ENCODE data around the gene ABCA2. TPM values are rescaled to one million over a fixed set of nuclear protein-coding genes. Genes with fewer than 3 reads are reported as not detected.

Gene ABCA2
- total RNA-seq, 6 experiments from 2014 or later: 23.7 to 49.2 (median 34.2) TPM

GRCh38 chr9:137054932-137055384, 26.9 kb upstream of the ABCA2 start:
- peaks cover 2 to 27% (median 11%) of the 10 kb centered on the region in 4 donors for H3K4me1 ChIP-seq

GRCh38 chr9:137053944-137054931, 26.2 kb upstream of the ABCA2 start, which contains the start of gene ENTPD2:
Gene ENTPD2, minus strand, starts transcription at chr9:137054061. Its CDS starts 64 bp downstream, at chr9:137053997.
- H3K36me3 ChIP-seq: no peaks in the 10 kb centered on the region
- ATAC-seq (peak; percentile 64 to 74 (median 70)), DNase-seq (peak in 2 of 3 donors; percentile 82 to 83)
- WGBS (ENCODE audit: insufficient coverage, low coverage, low lambda C conversion rate, missing lambda C conversion rate): 8% methylated on average over 15 of the region's 90 CpGs
- H3K4me3 ChIP-seq: peak within 1 kb of the TSS; percentile 29 to 53 (median 51)
- H3K27ac ChIP-seq: peak within 1 kb of the TSS in 2 of 3 donors; percentile 70 to 81
- no peak for TF ChIP-seq CTCF (IDR thresholded peaks at IDR 0.05)
- peak; percentile 64 for TF ChIP-seq POLR2A (IDR thresholded peaks at IDR 0.05)
- intact Hi-C loops (cut with DNase I): no loop called here
- H3K9me3 ChIP-seq: no peaks in the 10 kb centered on the region
- no peaks in the 10 kb centered on the region for H3K27me3 ChIP-seq
- peaks cover 2 to 27% (median 11%) of the 10 kb centered on the region in 4 donors for H3K4me1 ChIP-seq

More at GRCh38 chr9:137054932-137055384, 26.9 kb upstream of the ABCA2 start:
- Histone ChIP-seq H3K27me3 (no peaks in the 10 kb centered on the region), H3K4me3 (peak overlapping the region; percentile 29 to 53 (median 51)), H3K27ac (peak overlapping the region in 2 of 3 donors; percentile 70 to 81), H3K9me3 (no peaks in the 10 kb centered on the region), H3K36me3 (no peaks in the 10 kb centered on the region)
- WGBS (ENCODE audit: insufficient coverage, low coverage, low lambda C conversion rate, missing lambda C conversion rate): no CpG with 5 or more reads among the region's 17 CpGs
- ATAC-seq (peak; percentile 15 to 70 (median 69)), DNase-seq (peak in 2 of 3 donors; percentile 37 to 88)
- TF ChIP-seq CTCF (IDR thresholded peaks at IDR 0.05) (no peak), POLR2A (IDR thresholded peaks at IDR 0.05) (no peak)
- intact Hi-C loops (cut with DNase I): no loop called here

- Histone ChIP-seq H3K27me3 (no peaks in the 10 kb centered on the region), H3K9me3 (no peaks in the 10 kb centered on the region), H3K27ac (no peak overlapping the region), H3K4me3 (peak overlapping the region; percentile 29 to 53 (median 51)), H3K36me3 (no peaks in the 10 kb centered on the region), H3K4me1 (peaks cover 2 to 27% (median 11%) of the 10 kb centered on the region in 4 donors)
- 40% methylated on average over 1 of the region's 71 CpGs for WGBS (ENCODE audit: insufficient coverage, low coverage, low lambda C conversion rate, missing lambda C conversion rate)
- TF ChIP-seq CTCF (IDR thresholded peaks at IDR 0.05) (no peak), POLR2A (IDR thresholded peaks at IDR 0.05) (no peak)
- DNase-seq (peak in 1 of 3 donors; percentile 27), ATAC-seq (no peak)
- intact Hi-C loops (cut with DNase I): no loop called here
Observed at GRCh38 chr9:137052998-137053943, 25.2 kb upstream of the ABCA2 start.

GRCh38 chr9:137052293-137052692, 24.3 kb upstream of the ABCA2 start:
- WGBS (ENCODE audit: insufficient coverage, low coverage, low lambda C conversion rate, missing lambda C conversion rate): no CpG with 5 or more reads among the region's 8 CpGs
- Histone ChIP-seq H3K27me3 (peaks cover 0 to 10% of the 10 kb centered on the region in 2 donors), H3K36me3 (no peaks in the 10 kb centered on the region)

More at GRCh38 chr9:137052293-137052692, 24.3 kb upstream of the ABCA2 start:
- H3K9me3 ChIP-seq: no peaks in the 10 kb centered on the region
- intact Hi-C loops (cut with DNase I): no loop called here
- H3K27ac ChIP-seq: no peak overlapping the region
- H3K4me1 ChIP-seq: peaks cover 2 to 27% (median 11%) of the 10 kb centered on the region in 4 donors
- DNase-seq (no peak), ATAC-seq (no peak)
- TF ChIP-seq CTCF (IDR thresholded peaks at IDR 0.05): no peak
- TF ChIP-seq POLR2A (IDR thresholded peaks at IDR 0.05): no peak
- H3K4me3 ChIP-seq: no peak overlapping the region
